HG03378 (cell line): ENCODE data around the gene GGACT.
A peak's percentile ranks its signal among the peaks of the same experiment; 100 is the strongest.
"Not testable (repeated sequence)": the region's sequence is repeated elsewhere in the genome, so short reads cannot be mapped to it uniquely, and the experiment has no call there.

Experiments used
- ATAC-seq: cut with Tn5 transposase; IDR thresholded peaks from one replicate; pipeline ENCODE4 v1.9.1; 2021; ENCODE audit warnings: mild to moderate bottlenecking, moderate library complexity; ENCODE audit not compliant: unreplicated experiment

The GGACT gene

DNA sequence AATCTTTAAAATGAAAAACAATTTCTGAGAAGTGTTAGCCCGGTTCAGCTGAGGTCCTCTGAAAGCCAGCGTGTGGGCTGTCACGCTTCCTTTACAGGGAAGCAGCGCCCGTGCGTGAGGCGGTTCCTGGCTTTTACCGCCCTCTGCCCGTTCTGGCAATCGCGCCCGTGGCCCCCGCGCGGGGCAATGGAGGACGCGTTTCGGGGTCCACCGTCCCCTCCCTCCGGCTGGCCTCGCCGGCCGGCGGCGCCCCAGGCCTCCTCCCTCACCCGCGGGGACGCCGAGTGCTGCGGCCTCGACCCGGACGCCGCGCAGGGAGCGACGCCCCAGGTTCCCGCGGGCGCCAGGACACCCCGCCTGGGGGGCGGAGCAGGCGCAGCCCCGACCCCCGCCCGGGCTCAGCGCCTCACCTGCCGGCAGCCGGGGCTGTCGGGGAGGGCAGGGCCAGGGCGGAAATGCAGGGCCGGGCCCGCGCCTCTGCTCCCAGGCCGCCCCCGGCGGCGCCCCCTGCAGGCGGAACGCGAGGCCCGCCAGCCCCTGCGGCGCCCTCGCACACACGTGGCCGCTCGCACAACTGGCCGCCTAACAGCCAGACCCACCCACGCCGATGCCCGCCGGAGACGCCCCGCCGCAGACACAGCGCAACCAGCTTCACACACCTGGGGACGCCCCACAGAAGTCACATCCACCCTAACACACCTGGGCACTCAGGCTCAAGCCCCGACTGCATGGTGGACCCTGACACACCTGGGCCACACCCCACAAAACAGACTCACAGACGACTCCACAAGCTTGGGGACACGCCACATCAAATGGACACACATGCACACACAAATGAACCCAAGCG is at the start of gene GGACT:
Gene GGACT (minus strand): TSS at position 459 of the 847 bp plus-strand sequence. CDS start 56,198 bp downstream, outside the sequence.
- ATAC-seq: peak; percentile 81

DNA sequence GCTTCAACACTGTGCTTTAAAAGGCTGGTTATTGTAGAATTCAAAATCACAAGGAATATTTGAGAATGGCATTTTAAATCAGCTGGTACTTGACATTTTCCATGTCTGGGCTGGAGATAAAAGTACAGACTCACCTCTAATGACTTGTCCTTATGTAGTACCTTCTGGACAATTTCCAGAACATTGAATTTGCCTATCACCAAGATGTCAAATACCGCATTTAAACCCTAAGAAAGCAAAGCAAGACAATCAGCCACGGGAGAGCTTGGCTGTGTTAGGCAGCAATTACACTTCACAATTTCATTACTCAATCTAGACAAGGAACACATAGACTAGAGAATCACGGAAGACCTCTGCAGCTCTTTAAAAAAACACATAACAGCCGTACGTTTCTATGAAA is 49.2 kb upstream of the GGACT start:
- ATAC-seq: no peak

DNA sequence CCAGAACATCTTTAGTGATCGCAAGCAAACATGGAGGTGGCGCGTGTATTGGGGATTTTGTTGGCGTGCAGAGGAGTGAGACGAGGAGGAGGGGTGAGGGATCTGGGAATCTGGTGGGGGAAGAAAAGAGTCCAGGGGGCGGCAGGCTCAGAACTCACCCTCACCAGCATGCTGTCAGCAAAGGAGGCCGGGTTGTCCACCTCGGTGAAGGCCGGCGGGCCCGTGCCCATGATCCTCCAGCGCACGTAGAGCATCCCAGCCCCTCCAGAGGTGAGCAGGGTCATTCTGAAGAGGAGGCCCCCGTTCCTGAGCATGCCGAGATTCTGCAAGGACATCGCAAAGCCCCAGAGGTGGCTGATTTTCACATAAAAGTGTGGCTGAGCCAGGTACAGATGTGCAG is 48.8 kb upstream of the GGACT start:
- ATAC-seq: no peak

DNA sequence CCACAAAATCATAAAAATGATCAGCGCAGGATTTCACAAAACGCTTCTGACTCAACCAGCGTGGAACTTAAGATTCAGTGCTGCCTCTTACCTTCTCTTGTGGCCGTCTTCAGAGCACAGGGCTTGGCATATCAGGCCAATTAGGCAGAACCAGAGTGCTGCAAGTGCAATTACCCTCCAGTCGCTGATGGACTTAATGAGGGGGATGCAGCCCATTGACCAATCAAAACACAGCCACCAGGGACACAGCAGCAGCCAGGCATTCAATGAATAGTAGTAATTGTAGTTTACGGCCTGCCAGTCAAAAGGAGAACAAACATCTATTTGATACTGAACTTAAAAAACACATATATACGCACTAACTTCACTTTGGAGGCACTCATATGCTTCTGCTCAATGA is 47.9 kb upstream of the GGACT start:
- no peak for ATAC-seq

DNA sequence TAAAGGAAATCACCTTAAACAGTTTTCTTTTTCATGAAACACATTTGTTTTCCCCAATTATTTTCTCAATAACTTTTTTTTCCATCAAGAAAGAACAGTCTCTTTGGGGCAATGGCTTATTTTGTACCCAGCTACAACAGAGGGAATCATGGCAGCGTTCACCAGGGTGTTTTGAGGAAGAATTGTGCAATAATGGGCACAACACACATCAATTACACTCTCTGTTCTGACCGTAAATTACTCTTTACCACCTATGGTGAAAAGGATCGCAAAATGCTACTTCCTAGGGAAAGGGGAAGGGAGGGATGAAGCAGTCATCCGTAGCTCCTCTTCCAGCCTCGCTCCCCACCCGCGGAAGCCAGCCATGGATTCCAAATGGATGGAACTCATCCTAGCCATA is 47.4 kb upstream of the GGACT start:
- ATAC-seq: no peak

DNA sequence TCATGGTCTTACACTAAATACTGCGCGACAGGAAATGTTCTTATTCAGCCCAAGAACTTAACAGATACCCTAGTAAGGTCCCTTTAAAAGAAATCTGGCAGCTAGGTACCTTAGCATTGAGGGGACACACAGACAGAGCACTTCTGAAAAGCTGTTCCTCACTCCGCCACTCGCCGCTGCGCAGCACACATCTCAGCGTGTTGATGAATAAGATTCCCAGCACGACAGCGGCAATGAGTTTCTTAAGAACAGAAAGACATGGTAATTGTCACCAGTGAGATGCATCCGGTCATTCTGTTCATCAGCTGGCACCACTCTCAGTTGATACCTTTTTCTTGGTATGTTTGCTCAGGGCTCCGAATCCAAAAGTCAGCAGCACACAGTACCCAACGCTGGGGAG is 46.1 kb upstream of the GGACT start:
- no peak for ATAC-seq

DNA sequence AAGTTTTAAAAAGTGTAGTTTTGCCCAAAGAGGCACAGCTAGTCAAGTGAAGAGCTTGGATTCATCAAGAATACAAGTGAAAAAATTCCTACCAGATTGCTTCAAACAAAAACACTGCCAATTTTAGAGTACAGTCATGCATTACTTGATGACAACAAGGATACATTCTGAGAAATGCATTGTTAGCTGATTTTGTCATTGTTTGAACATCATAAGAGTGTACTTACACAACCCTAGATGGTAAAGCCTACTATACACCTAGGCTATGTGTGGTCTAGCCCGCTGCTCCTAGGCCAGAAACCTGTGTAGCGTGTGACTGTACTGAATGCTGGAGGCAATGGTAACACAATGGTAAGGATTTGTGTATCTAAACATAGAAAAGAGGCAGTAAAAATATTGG is 44.9 kb upstream of the GGACT start:
- no peak for ATAC-seq

DNA sequence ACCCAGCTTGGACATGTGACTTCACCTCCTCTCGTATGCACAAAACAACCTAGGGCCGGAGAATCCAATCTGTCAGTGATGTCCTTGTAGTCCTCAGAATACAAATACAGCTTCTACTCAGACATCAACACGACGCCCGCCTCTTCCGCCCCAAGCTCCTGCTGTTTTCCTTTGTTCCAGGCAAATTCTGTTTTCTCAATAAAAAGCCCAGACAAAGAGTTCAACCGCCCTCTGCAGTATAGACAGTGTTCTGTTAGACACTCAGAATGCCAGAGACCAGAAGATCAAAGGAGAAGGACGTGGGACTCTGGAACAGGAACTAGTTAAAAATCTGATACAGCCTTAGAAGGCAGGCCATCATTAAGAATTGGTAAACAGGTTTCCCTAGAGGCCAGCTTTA is 42.0 kb upstream of the GGACT start:
- ATAC-seq: no peak

DNA sequence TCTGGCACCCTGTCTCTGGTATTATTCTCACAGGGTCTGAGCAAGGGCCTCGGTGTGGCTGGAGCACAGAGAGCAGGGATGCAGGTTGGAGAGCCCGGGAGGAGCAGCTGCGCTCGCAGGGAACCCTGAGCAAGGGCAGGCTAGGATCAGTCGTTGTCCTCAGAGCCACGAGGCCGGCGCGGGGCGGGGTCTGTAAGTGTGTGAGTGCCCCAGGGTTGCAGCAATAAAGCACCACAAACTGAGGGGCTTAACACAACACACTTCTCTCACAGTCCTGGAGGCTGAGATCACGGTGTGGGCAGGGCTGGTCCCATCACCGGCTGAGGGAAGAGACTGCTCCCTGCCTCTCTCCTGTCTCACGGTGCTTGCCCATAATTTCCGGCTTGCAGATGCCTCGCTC is 38.5 kb upstream of the GGACT start:
- no peak for ATAC-seq

DNA sequence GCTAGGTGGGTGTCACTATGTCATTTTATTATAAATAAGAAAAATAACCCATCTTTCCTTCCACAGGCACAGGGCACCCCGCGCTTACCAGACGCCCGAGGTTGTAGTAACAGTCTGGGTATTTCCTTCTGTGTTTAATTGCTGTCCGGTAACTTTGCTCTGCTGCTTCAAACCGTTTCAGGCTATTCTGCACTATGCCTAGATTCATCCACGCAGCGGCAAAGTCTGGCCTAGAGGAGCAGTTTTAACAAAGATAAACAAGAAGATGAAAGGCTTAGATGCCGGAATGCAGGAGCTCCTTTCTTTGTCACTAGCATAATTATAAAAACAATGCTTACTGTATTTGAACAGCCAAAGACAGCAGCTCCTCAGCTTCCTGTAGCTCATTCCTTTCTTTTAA is 36.9 kb upstream of the GGACT start:
- no peak for ATAC-seq

DNA sequence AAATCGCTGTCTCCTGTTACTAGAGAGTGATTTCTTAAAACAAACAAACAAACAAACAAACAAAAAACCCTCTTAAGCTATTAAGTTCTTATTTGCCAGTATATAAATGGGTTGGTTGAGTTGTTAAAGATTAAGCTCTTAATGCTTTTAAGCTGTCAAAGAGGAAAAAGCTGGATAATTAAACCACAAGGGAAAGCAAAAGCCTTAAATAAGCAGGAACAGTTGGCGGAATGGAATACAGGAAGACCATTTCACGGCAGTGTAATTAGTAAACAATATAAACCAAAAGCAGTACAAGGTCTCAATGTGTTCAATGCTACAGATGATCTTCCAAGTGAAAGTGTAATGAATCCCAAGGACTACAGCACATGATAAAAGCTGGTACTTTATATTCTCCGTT is 32.2 kb upstream of the GGACT start:
- ATAC-seq: no peak

DNA sequence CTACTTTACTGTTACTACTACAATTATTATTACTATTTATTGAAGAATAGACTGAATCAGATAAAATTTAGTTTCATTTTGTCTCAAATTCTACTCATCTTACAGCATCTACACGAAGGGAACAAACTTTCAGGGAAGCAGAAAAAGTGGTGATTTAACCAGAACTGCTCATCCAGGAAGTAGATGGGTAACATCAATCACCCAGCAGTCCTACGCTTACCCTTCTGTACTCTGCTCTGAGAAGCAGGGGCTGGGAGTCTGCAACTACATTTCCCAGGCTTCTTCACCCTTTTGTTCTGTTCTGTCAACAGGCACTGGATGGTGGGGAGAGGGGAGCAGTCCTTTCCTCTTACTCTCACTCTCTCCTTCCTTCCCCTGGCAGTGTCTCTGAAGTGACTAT is 31.4 kb upstream of the GGACT start:
- no peak for ATAC-seq

DNA sequence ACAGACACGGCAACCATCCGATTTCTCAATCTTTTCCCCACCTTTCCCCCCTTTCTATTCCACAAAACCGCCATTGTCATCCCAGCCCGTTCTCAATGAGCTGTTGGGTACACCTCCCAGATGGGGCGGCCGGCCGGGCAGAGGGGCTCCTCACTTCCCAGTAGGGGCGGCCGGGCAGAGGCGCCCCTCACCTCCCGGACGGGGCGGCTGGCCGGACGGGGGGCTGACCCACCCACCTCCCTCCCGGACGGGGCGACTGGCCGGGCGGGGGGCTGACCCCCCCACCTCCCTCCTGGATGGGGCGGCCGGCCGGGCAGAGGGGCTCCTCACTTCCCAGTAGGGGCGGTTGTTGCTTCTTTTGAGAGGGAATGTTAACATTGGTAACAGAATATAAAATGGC is 30.3 kb upstream of the GGACT start:
- not testable (repeated sequence) for ATAC-seq

DNA sequence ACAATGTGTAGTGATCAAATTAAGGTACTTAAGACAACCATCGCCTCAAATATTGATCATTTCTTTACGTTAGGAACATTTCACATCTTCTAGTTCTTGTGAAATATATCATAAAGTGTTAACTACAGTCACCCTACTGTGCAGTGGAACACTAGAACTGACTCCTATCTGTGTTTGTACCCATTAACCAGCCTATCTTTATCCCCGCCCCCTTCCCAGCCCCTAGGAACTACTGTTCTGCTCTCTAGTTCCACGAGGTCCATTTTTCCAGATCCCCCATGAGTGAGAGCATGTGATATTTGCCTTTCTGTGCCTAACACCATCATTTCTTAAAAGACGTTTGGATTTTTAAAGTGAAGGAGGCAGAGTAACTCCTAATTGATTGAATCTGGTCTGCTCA is 24.4 kb upstream of the GGACT start:
- ATAC-seq: no peak

DNA sequence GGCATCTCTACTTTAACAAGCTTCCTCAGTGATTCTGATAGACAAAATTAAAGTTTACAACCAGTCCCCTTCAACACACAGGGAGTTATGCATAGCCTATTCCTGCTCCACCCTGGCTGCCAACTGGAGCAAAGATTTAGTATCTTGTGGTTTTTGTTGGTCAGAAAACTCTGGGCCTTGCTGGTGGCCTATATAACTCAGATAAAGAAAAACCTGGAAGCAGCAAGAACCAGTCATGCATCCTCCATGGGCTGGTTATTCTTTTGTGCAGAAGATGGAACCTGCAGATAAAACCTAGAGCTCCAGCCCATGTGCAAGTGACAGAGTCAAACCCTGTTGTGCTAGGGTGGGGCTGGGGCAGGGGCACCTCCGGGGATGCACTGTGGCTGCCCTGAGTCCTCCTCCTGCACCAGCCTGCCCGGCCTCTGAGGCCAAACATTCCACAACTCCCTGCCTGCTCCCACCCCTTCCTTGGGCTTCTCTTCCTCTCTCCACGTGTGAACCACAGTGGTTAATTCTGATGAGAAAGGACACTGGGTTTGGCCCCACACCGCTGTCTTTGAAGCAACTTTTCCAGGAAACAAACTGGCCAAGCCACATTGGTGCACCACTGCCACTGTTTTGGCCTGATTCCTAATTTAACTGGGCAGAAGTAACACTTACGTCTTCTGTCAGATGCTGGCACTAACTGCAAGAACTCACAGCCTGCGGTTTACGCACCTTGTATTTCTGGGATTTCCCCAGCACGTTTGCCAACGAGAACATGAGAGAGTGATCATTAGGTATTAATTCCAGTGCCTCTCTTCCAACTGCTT is 23.3 kb upstream of the GGACT start:
- ATAC-seq: peak; percentile 28

DNA sequence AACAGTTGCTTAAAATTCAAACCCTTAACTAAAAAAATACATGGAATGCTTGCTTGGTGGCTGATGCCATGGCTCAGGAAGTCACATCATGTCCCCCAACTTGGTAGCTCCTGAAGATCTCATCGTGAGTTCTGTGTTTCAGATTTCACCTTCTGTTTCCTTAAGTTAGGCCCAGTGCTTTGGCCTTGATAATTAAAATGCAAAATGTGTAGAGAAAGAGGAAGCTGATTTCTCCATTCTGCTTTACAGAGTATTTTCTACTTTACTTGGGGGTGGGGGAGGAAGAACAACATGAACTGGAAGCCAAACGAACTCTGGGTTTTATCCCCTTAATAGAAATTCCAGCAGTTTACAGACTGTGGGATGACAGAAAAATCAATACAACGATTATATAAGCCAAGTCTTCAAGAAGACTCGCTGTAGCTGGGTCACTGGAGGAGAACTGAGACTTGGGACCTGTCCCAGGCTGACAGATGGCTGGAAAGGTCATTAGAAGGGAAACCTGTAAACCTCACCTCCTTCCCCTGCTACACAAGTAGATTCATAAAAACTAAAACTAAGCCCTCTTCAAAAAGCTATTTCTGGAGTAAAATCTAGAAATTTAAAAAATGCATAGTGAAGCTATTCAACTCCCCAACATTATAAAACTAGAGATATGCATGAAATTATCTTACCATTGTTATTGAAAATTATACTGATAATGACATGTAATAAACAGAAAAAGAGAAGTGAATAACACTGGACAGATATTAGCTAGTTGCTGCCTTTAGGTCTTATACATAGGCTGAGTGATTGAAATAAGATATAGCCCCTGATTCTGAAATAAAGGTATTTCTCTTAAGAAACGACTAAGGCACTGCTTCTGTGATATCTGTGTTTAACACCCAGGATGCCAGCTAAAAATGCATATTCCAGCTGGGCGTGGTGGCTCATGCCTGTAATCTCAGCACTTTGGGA is 22.1 kb upstream of the GGACT start:
- ATAC-seq: peak; percentile 25

DNA sequence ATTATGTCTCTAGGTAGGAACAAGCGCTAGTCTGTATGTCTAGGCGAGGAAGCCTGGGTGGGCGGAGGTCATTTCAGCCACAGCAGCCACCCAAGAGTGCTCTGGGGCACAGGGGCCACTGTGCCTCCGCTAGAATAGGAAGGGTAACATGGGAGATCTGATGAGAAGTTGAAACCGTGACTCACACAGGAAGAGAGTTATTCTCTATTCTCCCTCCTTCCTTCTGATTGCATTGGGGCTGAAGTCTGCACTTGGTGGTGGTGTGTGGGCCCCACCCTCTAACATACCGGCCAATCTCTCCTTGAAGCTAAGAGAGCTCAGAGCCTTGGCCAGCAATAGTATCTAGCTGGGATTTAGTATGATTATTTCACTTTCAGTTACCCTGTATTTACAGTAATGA is 20.3 kb upstream of the GGACT start:
- ATAC-seq: peak; percentile 97

DNA sequence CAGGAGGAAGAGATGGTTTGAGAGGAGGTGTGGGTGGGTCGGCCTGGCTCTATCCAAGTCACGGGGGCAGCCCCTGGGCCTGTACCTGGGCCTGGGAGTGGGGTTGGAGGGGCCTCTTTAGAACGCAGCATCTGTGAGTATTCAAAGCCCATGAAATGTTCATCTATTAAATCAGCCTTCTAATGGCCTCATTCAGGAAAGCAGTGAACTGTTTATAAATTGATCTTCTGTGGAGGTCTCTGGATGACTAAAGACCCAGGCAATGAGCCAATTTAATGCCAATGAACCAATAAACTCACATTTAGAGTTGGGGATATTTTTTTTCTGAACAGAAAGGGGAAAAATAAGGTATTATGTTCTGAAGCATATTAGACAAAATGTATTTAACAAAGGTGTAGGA is 19.9 kb upstream of the GGACT start:
- no peak for ATAC-seq

DNA sequence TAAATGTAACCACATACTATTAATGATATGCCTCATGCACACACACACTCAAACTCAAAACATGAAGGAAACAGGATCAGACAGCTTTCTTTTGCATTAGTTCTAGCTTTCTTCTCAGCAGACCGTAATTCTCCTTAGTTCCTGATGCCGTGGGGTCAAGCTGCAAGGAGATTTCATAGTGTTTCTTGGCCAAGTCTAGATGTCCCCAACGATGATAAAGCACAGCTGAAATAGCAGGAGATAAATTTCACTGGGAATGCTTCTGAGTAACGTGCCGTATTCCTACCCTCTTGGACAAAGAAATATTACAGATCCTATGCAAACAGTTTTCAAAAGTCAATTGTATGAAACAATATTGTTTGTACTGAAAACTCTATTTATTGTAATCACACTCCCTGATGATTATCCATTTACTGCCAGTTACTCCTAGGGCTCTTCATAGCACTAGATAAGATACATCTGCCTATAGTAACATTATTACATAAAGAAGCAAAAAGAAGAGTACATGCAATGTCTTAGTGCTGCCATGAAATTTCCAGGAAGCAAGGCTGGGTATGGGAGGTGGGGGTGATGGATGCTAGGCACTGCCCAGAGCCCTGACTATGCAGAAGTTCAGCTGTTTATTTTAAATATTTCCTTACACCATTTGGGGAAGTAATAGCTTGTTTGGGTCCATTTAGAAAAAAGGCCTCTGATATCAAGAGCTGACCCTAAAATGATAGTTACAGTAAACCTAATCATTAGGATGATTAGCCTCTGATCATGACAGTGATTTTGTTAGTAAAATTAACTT is 16.5 kb upstream of the GGACT start:
- ATAC-seq: no peak

DNA sequence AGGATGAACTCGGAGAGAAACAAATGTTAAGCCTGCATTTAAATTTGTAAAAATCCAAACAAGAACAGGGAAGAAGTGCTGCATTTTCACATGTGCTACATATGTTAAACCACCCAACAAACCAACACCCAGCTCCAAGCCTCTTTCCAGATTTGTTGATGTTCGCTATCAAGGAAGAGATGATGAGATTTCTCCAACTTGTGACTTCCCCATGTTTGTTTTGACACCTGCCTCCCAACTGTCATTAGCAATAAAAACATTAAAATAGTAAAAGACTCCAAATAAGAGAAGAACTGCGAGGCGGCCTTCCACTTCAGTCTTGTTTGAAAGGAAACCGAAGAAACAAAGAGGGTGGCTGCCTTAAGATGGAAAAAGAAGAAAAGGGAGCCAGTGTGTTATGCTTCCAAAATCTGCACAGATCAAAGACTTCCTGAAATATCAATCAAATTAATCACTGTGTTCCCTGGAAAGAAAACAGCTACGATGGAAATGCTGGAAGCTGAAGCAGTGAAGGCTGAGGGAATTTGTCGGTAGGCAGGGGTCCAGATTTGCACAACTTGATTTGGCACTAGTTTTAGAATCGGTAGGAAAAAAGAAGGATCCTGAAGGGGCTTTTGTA is 14.0 kb upstream of the GGACT start:
- ATAC-seq: no peak
